Muscle of arm (tissue), 14 donors: Measurements from ENCODE around the gene CTBS. TPM values are rescaled to one million over a fixed set of nuclear protein-coding genes. Genes with fewer than 3 reads are reported as not detected.

Experiments
- DNase-seq: peaks from one replicate; pipeline ENCODE4 v3.0.0-alpha.2; 2013
- long read RNA-seq, 11 donors: transcript quantifications; one replicate each; lab custom pipeline, GENCODE V29; 2026
- polyA plus RNA-seq, 12 donors: library from polyadenylated mRNA; unstranded; fragments of 120-200 nt; gene quantifications; one replicate each; pipeline ENCODE4 v1.2.1, GENCODE V29; 2013; ENCODE audit not compliant: insufficient read length in 12 of 12

Gene CTBS
- 10 to 100 TPM in 1 of 12 donors, 1 to 10 TPM in 10, not detected in 1; 5.4 to 11.7 (median 7.5) TPM for polyA plus RNA-seq
- long read RNA-seq, donor 1, full-length matches to known transcripts = 11 of 11 reads
- long read RNA-seq, donor 1, partial matches to known transcripts = 0 of 11 reads
- long read RNA-seq, donor 1, other reads (novel, unspliced or antisense) = 0 of 11 reads
- long read RNA-seq, donor 2, full-length matches to known transcripts = 3 of 3 reads
- long read RNA-seq, donor 2, partial matches to known transcripts = 0 of 3 reads
- long read RNA-seq, donor 2, other reads (novel, unspliced or antisense) = 0 of 3 reads
- long read RNA-seq, donor 3 = 0 reads
- long read RNA-seq, donor 4, full-length matches to known transcripts = 2 of 2 reads
- long read RNA-seq, donor 4, partial matches to known transcripts = 0 of 2 reads
- long read RNA-seq, donor 4, other reads (novel, unspliced or antisense) = 0 of 2 reads
- long read RNA-seq, donor 5, full-length matches to known transcripts = 3 of 3 reads
- long read RNA-seq, donor 5, partial matches to known transcripts = 0 of 3 reads
- long read RNA-seq, donor 5, other reads (novel, unspliced or antisense) = 0 of 3 reads
- long read RNA-seq, donor 6, full-length matches to known transcripts = 5 of 5 reads
- long read RNA-seq, donor 6, partial matches to known transcripts = 0 of 5 reads
- long read RNA-seq, donor 6, other reads (novel, unspliced or antisense) = 0 of 5 reads
- long read RNA-seq, donor 7, full-length matches to known transcripts = 2 of 2 reads
- long read RNA-seq, donor 7, partial matches to known transcripts = 0 of 2 reads
- long read RNA-seq, donor 7, other reads (novel, unspliced or antisense) = 0 of 2 reads
- long read RNA-seq, donor 8, full-length matches to known transcripts = 3 of 3 reads
- long read RNA-seq, donor 8, partial matches to known transcripts = 0 of 3 reads
- long read RNA-seq, donor 8, other reads (novel, unspliced or antisense) = 0 of 3 reads
- long read RNA-seq, donor 9, full-length matches to known transcripts = 2 of 2 reads
- long read RNA-seq, donor 9, partial matches to known transcripts = 0 of 2 reads
- long read RNA-seq, donor 9, other reads (novel, unspliced or antisense) = 0 of 2 reads
- long read RNA-seq, donor 10, full-length matches to known transcripts = 2 of 2 reads
- long read RNA-seq, donor 10, partial matches to known transcripts = 0 of 2 reads
- long read RNA-seq, donor 10, other reads (novel, unspliced or antisense) = 0 of 2 reads
- long read RNA-seq, donor 11, full-length matches to known transcripts = 1 of 1 reads
- long read RNA-seq, donor 11, partial matches to known transcripts = 0 of 1 reads
- long read RNA-seq, donor 11, other reads (novel, unspliced or antisense) = 0 of 1 reads

- peak; percentile 84 for DNase-seq
These were observed at the start of gene CTBS for GRCh38 chr1:84573967-84574842. Gene CTBS, minus strand, starts transcription at chr1:84574440. Its CDS starts 25 bp downstream, at chr1:84574415.

- no peak for DNase-seq
These were observed 47.3 kb upstream of the CTBS start for GRCh38 chr1:84621553-84621952.

GRCh38 chr1:84620720-84621313, 46.6 kb upstream of the CTBS start:
- DNase-seq = peak; percentile 68

- DNase-seq = no peak
These were observed 45.3 kb upstream of the CTBS start for GRCh38 chr1:84619383-84620102.

- DNase-seq = no peak
These were observed 43.1 kb upstream of the CTBS start for GRCh38 chr1:84617349-84617748.

GRCh38 chr1:84615790-84616189, 41.5 kb upstream of the CTBS start:
- DNase-seq = no peak

- DNase-seq = no peak
These were observed 39.6 kb upstream of the CTBS start for GRCh38 chr1:84613887-84614286.

GRCh38 chr1:84613026-84613425, 38.8 kb upstream of the CTBS start:
- no peak for DNase-seq

GRCh38 chr1:84611796-84612195, 37.6 kb upstream of the CTBS start:
- DNase-seq = no peak

- DNase-seq = no peak
These were observed 36.9 kb upstream of the CTBS start for GRCh38 chr1:84611091-84611490.

- DNase-seq = no peak
These were observed 32.7 kb upstream of the CTBS start for GRCh38 chr1:84606977-84607376.

- no peak for DNase-seq
These were observed 30.9 kb upstream of the CTBS start for GRCh38 chr1:84605157-84605556.

GRCh38 chr1:84603941-84604830, 29.9 kb upstream of the CTBS start:
- DNase-seq = no peak

- no peak for DNase-seq
These were observed 29.0 kb upstream of the CTBS start for GRCh38 chr1:84603223-84603622.

GRCh38 chr1:84600796-84601195, 26.6 kb upstream of the CTBS start:
- DNase-seq = no peak

- no peak for DNase-seq
These were observed 24.9 kb upstream of the CTBS start for GRCh38 chr1:84598846-84599741.

GRCh38 chr1:84598418-84598817, 24.2 kb upstream of the CTBS start:
- DNase-seq = no peak
